ENCODE results near the gene MRPL52. TPM values are rescaled to one million over a fixed set of nuclear protein-coding genes. Genes with fewer than 3 reads are reported as not detected.

Gene MRPL52
- total RNA-seq, 1 experiment from 2014 or later, result 180 TPM

- no peak overlapping the region for H3K9ac ChIP-seq (ENCODE audit: low read length)
- H3K4me3 ChIP-seq (ENCODE audit: low read length), result no peak overlapping the region
- BruUV-seq (replicated peaks), result no TSS peak
- peaks cover 6% of the 10 kb centered on the region for H3F3A ChIP-seq (ENCODE audit: low read length, unreplicated experiment)
- H3K4me1 ChIP-seq (ENCODE audit: insufficient read depth, low read length), result peaks cover 8% of the 10 kb centered on the region
- H3K9me3 ChIP-seq (ENCODE audit: low read length), result no peaks in the 10 kb centered on the region
- H2AFZ ChIP-seq (ENCODE audit: low read length), result no peak overlapping the region
- H3K27me3 ChIP-seq (ENCODE audit: low read length), result no peaks in the 10 kb centered on the region
- no peaks in the 10 kb centered on the region for H3K36me3 ChIP-seq (ENCODE audit: low read depth, low read length)
- TF ChIP-seq EZH2 (IDR thresholded peaks at IDR 0.05; ENCODE audit: low read length, unreplicated experiment), result no peak
- no peak for TF ChIP-seq CTCF (conservative IDR thresholded peaks at IDR 0.05; ENCODE audit: low read depth, low read length)
- no peak for TF ChIP-seq EZH2phosphoT487 (IDR thresholded peaks at IDR 0.05; ENCODE audit: borderline replicate concordance, low read length)
- ChIA-PET POLR2A (ENCODE audit: unreplicated experiment) (no interaction called here), CTCF (no interaction called here)
- no peak overlapping the region for H3K27ac ChIP-seq (ENCODE audit: low read length)
- no peak overlapping the region for H3K4me2 ChIP-seq (ENCODE audit: low read length)
- H3K9me2 ChIP-seq (replicated peaks; ENCODE audit: low read length), result no peaks in the 10 kb centered on the region
- H3K79me2 ChIP-seq (ENCODE audit: low read length), result no peaks in the 10 kb centered on the region
- intact Hi-C loops (cut with micrococcal nuclease), result no loop called here
- no peaks in the 10 kb centered on the region for H4K20me1 ChIP-seq (ENCODE audit: low read length)
- ATAC-seq, result no peak
- DNase-seq, result no peak
These were observed 37.2 kb downstream of the MRPL52 start for GRCh38 chr14:22866874-22867273.

- ChIA-PET CTCF (interaction anchor here (0.7 kb wide), 1 partner anchor 213 kb away, joined by 3 read pairs; no protein-coding TSS in a partner anchor), POLR2A (ENCODE audit: unreplicated experiment) (interaction anchor here (0.6 to 0.9 kb wide), 3 partner anchors 47 to 124 kb away, joined by 3 to 6 read pairs (median 3); no protein-coding TSS in a partner anchor)
- no peaks in the 10 kb centered on the region for H3K9me3 ChIP-seq (ENCODE audit: low read length)
- H3K4me1 ChIP-seq (ENCODE audit: insufficient read depth, low read length), result peaks cover 18% of the 10 kb centered on the region
- H3K79me2 ChIP-seq (ENCODE audit: low read length), result peaks cover 20% of the 10 kb centered on the region
- peak overlapping the region; percentile 94 for H3K27ac ChIP-seq (ENCODE audit: low read length)
- H3K4me3 ChIP-seq (ENCODE audit: low read length), result peak overlapping the region; percentile 88
- DNase-seq (no peak), ATAC-seq (no peak)
- peak overlapping the region; percentile 5; the same call in 1 of the 2 replicates for H3K9ac ChIP-seq (ENCODE audit: low read length)
- intact Hi-C loops (cut with micrococcal nuclease), result loop anchor here (1.0 to 5.0 kb wide), 2 partner anchors 18 to 56 kb away; partner anchors contain the start of gene PRMT5
- no peaks in the 10 kb centered on the region for H3K9me2 ChIP-seq (replicated peaks; ENCODE audit: low read length)
- H3F3A ChIP-seq (ENCODE audit: low read length, unreplicated experiment), result peaks cover 6% of the 10 kb centered on the region
- H3K4me2 ChIP-seq (ENCODE audit: low read length), result peak overlapping the region; percentile 94
- peak overlapping the region; percentile 45 for H2AFZ ChIP-seq (ENCODE audit: low read length)
- TF ChIP-seq EZH2 (IDR thresholded peaks at IDR 0.05; ENCODE audit: low read length, unreplicated experiment), result no peak
- no peak for TF ChIP-seq EZH2phosphoT487 (IDR thresholded peaks at IDR 0.05; ENCODE audit: borderline replicate concordance, low read length)
- TF ChIP-seq CTCF (conservative IDR thresholded peaks at IDR 0.05; ENCODE audit: low read depth, low read length), result no peak
- BruUV-seq (replicated peaks), result no TSS peak
- peaks cover 13% of the 10 kb centered on the region; the same call in 1 of the 2 replicates for H3K36me3 ChIP-seq (ENCODE audit: low read depth, low read length)
- H4K20me1 ChIP-seq (ENCODE audit: low read length), result no peaks in the 10 kb centered on the region
- no peaks in the 10 kb centered on the region for H3K27me3 ChIP-seq (ENCODE audit: low read length)
These were observed 41.1 kb downstream of the MRPL52 start for GRCh38 chr14:22870811-22871223.

Data from PC-3 (cell line).